ENCODE measurements around the gene AXIN1.

GRCh38 chr16:375927-376816 lies 23.6 kb upstream of the AXIN1 start:
- TF ChIP-seq CTCF (conservative IDR thresholded peaks at IDR 0.05 in 1 of 2, IDR thresholded peaks at IDR 0.05 in 1 of 2; ENCODE audit: low read depth in 1 of 2, low read length in 2 of 2) (no peak), EZH2 (IDR thresholded peaks at IDR 0.05; ENCODE audit: low read length, missing control alignments) (no peak)
